GDM1 (cell line): Measurements from ENCODE around the gene VSIG10L2.
"Not testable (repeated sequence)": the region's sequence is repeated elsewhere in the genome, so short reads cannot be mapped to it uniquely, and the experiment has no call there.

ENCODE experiments used
- DNase-seq: peaks from one replicate; lab custom pipeline; 2025; lab: John Stamatoyannopoulos, UW

The VSIG10L2 gene

DNA sequence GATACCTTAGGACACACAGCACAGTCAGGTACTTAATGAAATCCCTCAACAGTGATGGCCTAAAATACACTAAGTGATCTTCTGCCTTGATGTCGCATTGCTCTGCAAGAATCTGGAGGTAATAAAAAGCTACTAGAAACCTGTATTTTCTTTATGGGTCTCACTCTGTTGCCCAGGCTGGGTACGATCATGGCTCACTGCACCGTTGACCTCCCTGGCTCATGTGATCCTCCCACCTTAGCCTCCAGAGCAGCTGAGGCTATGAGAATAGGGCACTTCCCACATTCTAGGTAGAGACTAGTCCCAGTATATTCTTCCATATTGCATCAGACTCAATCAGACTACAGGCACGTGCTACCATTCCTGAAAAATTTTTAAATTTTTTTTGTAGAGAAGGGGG, 21.7 kb downstream of the VSIG10L2 start:
- no peak for DNase-seq

- no peak for DNase-seq
These were observed 22.5 kb downstream of the VSIG10L2 start for GRCh38 chr11:125968354-125968753.

DNA sequence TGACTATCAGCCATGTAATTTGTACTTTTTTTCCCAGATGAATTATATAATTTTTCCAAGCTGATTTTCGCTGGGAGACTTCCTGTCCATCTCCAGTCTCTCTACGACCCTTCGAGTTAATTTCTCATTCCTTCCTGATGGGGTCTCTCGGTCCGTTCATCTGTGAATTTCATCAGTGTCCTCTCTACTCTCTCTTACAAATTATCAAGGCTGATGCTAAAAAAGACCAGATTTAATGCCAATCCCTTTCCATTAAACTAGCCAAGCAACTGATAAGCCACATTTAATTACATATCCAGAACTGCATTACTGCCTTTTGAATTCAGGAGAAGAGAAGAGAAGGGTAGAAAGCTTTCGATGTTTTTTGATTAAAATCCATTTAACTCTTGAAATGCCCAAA, 25.8 kb downstream of the VSIG10L2 start:
- no peak for DNase-seq

GRCh38 chr11:125974284-125974683, 28.4 kb downstream of the VSIG10L2 start:
- DNase-seq: no peak

DNA sequence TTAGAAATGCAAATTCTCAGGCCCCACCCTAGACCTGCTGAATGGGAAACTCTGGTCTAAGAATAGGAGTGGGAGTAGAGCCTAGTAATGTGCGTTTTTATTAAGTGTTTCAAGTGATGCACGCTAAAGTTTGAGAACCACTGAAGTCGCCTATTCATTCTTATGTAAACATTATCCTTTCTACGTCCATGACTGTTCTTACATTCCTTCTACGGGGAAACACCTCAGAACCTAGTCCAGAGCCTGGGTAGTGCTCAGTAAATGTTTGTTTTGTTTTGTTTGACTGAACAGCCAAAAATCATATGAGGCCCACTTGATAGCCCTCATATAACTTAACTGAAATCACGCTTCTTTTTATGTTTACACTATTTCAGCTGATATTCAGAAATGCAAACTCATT, 29.8 kb downstream of the VSIG10L2 start:
- DNase-seq: no peak

DNA sequence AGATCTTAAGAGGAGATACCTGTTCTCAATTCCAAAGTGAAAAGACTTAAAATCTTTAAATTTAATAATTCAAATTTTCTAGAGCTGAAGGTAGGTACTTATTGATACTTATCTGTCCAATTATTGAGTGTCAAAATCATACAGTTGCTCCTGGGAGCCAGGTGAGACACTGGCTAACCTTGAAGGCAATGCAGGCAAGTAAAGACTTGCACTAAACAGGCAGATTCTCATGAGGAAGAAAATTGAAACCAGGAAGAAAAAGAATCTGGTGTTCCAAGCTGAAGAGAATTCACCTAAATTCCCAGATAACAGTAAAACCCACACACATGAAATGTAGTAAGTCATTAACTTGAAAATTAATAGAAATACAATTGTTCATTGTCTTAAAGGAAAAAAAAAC, 30.3 kb downstream of the VSIG10L2 start:
- DNase-seq: no peak

DNA sequence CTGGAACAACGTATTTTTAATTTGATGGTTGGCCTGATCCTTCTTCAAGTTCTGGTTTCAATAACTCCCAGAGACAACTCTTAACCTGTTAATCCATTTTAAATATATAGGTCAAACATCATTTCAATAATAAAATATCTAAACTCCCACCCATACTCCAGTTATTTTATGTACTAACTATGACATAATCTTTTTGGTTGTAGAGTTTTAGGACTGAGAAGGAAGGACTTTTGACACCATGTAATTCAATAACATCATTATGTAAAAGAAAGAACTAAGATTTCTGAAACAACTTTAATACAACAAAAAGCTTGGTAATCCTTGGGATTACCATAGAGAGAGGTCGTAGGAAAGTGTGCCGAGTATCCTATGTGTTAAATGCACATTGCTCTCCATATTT, 31.5 kb downstream of the VSIG10L2 start:
- no peak for DNase-seq

DNA sequence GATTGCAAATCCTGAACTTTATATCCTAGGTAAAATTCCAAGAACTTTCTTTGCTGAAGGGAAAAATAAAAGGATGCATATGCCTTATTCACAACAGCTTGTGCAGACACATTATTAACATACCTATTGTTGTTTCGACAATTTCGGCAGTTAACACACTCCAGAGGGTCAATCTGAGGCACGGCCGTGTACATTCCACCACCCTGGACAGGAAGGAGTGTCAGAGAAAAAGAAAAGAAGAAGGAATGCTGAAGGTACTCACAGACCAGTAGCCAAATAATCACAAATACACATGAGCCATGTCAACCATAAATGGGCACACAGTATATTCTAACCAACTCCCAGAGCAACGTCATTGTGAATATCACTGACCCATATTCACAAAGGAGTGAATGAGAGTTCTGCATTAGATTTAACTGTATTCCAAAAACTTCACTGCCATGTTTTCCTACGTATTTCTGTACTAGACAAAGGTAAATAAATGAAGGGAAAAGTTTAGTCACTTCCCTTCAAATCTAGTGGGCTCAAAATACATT, 32.4 kb downstream of the VSIG10L2 start:
- DNase-seq: no peak

DNA sequence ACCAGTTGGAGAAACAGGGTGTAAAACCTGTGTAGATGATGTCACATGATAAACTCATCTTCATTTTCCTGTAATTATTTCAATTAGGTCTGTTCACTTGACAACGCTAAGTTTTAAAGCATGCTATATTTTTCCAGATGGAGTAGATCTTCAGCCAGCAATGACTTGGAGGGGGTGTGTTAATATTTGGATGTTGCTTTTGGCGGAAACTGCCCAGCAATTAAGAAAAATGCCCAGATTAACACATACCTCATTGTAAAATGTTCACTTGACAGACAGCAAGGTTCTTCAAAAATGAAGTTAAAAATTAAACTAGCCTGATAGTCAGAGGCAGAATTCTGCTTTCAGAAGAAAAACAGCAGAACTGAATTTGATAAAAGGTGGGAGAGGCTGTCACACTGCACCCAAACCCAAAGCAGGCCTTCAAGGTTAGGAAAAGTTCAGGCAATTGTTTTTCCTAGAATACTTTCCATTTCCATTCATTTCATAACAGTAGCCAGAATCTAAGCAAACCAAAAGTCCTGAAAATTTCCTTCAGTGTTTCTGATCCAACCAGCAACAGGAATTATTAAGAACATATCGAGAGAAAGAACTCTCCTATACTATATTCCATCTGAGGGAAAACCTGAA, 33.0 kb downstream of the VSIG10L2 start:
- DNase-seq: no peak

DNA sequence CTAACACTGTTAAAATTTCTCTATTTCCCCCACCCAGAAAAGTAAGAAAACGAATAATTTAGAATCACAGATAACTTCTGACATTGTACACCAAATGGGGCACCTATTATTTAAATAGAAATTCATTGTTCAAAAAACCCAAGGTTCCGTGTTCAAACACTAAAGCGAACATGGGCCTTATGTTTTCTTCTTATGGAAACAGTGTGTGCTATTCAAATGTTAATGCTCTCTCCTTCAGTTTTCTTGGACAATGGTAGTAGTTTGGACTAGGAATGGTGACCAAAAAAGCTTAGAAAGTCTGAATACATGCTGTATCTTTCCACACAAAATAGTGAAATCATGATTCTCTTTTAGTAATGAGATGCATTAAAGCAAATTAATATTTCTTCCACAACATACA, 33.7 kb downstream of the VSIG10L2 start:
- DNase-seq: no peak

DNA sequence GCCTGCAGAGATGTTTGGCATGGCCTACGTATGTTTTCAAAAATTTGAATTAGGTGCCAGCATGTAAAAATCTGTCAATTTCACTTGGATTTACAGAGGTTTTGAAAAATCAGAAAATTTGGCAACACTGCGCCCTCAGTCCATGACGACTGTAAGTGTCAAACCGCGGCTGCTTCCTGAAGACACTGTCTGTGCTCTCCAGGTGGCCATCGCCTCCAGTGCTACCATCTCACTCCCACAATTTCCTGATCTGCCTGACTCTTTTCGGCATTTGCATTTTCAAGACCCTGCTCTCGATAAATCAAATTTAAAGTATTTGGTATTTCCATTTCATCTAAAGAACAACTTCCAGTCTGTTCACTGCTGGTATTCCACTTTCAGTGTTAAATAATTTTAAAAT, 34.6 kb downstream of the VSIG10L2 start:
- no peak for DNase-seq

GRCh38 chr11:125982348-125982730, 36.5 kb downstream of the VSIG10L2 start:
- DNase-seq: no peak

- not testable (repeated sequence) for DNase-seq
These were observed 40.1 kb downstream of the VSIG10L2 start for GRCh38 chr11:125985956-125986355.

- DNase-seq: no peak
These were observed 41.3 kb downstream of the VSIG10L2 start for GRCh38 chr11:125987066-125987641.

DNA sequence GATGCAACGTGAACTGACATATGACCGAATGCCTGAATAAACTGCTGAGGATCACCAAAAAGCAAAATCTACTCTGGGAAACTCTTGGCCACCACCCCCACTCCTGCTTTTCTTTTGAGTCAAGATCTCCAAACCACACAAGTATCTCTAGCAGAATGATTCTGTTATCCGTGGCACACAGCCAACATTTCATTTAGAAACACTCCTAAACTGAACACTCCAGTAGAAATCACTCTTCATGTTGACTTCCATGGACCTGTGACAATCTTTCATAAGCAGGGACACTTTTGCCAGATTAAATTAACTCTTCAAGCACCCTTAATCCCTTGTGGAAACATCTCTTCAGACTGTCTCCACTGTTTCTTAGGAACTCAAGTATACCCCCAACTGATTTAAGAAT, 44.4 kb downstream of the VSIG10L2 start:
- no peak for DNase-seq

GRCh38 chr11:125992893-125993292, 47.0 kb downstream of the VSIG10L2 start:
- DNase-seq: no peak

DNA sequence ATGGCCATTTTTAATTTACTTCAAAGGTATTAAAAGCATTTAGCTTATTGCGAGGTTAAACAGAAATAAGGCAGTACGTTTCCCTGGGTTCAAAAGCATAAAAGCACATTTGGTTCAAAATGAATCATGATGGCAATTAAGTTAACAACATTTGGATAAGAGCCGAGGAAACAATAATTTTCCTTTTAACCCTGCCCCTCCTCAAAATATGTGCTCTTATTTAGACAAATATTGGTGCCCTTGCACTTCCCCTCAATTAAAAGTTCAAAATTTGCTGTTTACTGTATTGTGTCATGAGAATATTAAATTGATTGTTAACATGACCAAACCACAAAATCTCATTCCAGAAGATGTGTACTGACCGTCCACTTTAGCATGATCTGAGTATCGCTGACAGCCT, 48.7 kb downstream of the VSIG10L2 start:
- DNase-seq: no peak

GRCh38 chr11:125995313-125995712, 49.5 kb downstream of the VSIG10L2 start:
- no peak for DNase-seq

DNA sequence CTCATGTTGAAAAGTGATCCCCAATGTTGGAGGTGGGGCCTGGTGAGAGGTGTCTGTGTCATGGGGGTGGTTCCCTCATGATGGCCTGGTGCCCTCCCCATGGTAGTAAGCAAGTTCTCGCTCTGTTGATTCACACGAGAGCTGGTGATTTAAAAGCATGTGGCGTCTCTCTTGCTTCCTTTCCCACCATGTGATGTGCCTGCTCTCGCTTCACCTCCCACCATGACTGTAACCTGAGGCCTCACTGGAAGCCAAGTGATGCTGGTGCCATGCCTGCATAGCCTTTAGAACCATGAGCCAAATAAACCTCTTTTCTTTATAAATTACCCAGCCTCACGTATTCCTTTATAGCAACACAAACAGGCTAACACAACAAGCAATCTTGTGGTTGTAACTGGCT, 52.4 kb downstream of the VSIG10L2 start:
- no peak for DNase-seq

DNA sequence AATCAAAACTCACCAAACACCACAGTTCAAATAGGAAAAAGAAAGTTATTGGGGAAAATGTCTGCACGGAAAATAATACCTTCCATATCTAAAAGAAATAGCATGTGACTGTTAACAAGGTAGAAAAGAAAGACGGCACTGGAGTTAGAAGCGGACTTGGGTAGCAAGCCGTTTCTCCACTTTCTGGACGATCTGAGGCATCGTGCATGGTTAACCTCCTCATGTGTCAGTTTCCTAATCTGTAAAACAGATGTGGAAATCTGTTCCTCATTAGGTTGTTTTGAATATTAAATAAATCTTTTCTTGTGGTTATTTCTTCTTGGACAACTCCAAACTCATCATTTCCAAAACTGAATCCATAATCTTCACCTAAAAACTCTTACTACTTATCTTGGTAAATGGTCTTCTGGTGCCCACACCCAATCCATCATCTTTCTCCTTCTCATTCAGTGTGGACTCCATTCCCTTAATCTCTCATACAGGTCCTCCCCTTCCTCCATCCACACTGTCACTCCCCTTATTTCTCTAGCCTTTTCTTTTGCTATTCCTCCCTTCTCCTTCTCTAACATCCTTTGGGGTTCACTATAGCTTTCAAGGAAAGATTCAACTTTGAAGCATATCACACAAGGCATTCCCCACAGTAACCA, 53.5 kb downstream of the VSIG10L2 start:
- DNase-seq: no peak

GRCh38 chr11:126002181-126002580, 56.3 kb downstream of the VSIG10L2 start:
- DNase-seq: no peak
